ENCODE measurements around the gene DLX5.

The DLX5 gene

DNA sequence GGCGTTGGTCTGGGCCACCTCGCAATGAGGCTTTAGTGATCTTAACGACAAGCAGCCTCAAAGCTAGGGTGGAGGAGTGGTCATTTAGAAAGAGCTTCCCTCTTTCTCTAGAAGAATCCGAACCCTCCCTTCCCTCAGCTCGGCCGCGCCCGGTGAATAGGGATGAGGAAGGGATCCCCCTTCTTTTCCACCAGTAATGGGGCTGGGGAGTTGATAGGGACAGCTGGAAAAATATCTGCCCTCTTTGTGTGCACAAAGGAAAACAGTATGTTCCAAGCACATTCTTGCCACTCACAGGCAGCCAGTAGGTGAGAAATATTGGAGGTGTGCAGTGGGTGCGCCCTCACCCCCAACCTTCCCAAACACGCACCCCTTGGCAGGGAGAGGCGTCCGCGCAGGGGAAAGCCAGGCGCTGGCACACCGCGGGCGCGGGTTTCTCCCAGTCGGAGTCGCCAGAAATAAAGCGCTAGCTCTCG lies 6.5 kb downstream of the DLX5 start:
- no peak for DNase-seq (ENCODE audit: low spot score)

DNA sequence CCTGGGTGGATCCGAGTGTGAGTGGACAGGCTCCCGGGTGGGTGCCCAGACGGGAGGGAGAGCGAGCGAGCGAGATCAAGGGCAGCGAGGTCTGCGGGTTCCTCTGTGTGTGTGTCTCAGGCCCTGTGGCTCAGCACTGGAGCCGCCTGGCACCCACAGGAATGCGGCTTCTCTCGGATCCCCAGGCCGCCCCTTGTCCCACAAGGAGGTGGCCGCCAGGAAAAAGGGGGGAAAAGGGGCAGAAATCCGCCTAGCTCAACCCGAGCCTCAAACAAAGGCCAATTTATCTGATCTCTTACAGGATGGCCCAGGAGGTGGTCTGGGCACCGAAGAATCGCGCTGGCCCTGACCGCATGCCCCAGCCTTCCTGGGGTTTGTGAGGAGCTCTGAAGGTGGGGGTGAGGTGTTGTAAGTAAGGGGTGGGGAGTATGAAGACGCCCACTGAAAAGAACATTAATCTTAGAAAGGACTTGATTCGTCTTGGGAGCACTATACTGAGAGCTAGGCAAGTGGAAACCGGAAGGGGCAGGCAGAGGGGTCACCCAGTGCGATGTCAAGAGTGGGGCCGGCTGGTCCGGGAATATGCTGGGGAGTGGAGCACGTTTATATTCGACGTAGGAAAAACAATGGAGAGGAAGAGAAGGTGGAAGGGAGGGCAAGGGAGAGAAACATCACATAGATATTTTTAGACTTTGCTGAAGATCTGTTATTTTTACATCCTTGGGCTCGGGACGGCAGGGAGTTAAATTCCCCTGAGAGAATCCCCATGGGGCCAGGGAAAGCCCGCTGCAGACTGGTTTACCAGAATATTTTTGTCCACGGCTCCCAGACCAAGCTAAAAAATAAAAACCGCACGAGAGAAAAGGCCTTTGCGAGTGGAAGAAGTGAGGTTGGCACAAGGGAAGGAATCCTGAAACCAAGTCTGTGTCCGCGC lies 7.2 kb downstream of the DLX5 start:
- no peak for DNase-seq (ENCODE audit: low spot score)

DNA sequence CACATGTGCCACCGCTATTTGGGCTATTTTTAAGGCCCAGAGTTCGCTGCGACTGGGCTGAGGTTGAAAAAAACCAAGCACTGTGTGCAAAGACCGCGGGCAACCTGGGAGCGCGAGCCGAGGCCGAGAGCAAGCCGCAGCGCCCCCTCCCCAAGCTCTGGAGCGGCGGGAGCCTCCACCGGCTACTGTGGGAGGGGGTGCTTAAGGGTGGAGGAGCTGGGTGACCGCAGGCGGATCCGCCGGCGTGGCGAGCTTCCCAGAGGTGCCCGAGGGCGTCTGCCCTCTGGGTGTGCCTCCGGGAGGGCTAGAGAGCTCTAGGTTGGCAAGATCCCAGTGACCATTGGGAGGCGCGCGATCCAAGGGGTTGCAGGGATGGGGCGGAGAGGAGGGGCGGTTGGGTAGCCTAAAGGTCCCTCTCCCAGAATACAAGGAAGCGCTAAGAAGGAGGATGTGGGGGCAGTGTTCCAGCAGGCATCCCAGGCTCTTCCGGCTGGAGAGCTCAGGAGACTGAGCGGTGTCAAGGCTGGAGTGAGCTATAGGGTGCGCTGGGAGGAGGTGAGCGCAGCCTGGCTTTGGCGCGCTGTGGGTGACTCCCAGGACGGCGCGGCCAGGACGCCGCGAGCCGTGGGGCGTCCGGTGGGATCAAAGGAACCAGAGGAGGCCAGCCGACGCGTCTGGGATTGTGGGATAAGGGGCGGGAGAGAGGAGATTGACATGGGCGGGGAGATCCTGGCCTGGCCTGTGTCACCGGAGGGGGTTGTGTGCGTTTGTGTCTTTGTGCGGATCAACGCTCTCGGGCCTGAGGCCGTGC lies 8.0 kb downstream of the DLX5 start:
- DNase-seq (ENCODE audit: low spot score): no peak

DNA sequence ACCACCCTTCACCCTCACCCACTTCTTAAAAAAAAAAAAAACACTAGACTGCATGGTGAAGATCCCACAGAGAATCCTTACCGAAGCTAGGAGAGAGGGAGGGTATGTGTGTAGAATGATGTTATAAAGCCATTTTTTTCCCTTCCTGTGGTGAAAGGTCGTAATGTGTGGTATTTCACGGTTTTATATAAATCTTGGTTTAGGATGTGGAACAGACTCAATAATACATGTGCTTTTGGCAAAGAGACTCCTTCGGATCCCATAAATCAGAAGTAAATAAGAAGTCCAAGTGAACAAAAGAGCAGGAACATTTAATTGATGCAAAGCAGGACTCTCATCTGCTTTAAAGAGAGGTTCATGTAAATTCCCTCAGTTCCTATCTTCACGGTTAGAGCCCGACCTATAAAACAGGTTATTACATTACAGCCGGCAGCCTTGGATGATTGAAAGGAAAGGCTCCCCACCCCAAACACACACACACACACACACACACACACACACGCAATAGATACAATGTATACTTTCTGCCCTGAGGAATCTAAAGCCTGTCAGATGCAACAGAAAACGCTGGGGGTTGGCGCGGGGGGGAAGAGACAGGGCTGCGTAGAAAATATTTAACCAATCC lies 8.8 kb downstream of the DLX5 start:
- no peak for DNase-seq (ENCODE audit: low spot score)

DNA sequence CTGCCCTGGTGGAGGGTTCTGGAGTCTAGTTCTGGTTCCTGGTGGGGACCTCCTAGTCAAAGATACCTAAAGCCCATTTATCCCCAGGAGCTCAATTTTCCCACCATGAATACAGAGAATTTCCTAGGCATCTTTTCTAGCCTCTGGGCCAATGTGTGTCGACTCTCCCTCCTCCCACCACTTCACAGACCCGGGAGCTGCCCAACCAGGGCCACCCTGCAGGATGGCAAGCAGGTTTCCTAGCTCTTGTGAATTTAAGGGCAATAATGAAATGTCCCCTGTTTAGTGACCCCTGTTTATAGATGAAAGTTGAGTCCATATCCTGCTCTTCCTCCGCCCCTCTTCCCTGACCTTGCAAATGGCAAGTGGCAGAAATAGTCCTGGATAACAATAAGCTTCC lies 9.4 kb downstream of the DLX5 start:
- DNase-seq (ENCODE audit: low spot score): no peak

DNA sequence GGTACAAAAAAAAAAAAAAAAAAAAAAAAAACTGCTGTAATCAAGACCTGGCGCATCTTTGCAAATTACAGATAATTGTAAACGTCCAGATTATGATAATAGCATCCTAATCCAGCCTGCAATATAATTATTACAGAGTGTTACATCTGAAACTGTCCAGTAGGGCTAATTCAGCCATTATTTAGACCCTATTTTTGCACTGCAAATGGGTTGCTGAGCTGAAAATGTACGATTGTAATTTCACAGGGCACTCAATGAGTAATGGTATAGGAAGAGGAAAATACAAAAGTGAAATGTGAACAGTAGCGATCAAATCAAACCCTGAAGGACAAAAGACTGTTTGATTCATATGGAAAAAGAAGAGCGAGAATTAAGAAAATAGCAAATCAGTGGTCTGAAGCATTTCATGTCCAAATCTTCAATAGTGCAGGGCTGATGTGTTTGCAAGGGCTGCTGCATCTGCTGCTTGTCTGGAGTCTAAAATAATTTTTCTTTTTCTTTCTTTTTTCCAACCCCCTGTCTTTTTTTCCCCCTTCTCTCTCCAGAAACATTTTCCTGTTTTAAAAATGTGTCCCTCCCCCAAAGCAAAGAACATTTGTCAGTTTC lies 10.4 kb downstream of the DLX5 start:
- DNase-seq (ENCODE audit: low spot score): no peak

DNA sequence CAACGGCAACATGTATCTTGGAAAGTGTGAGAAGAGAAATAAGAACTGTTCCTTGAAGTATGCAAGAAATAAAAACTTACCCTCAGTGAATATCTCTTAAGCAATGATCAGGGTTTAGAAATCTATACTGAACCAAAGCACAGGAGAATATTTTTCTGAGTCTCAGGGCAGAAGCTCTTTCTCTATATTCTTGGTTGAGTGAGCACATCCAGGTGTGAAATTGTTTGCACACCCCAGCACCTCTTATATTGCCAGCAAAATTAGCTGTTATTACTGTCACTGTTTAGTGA lies 10.8 kb downstream of the DLX5 start:
- DNase-seq (ENCODE audit: low spot score): no peak

DNA sequence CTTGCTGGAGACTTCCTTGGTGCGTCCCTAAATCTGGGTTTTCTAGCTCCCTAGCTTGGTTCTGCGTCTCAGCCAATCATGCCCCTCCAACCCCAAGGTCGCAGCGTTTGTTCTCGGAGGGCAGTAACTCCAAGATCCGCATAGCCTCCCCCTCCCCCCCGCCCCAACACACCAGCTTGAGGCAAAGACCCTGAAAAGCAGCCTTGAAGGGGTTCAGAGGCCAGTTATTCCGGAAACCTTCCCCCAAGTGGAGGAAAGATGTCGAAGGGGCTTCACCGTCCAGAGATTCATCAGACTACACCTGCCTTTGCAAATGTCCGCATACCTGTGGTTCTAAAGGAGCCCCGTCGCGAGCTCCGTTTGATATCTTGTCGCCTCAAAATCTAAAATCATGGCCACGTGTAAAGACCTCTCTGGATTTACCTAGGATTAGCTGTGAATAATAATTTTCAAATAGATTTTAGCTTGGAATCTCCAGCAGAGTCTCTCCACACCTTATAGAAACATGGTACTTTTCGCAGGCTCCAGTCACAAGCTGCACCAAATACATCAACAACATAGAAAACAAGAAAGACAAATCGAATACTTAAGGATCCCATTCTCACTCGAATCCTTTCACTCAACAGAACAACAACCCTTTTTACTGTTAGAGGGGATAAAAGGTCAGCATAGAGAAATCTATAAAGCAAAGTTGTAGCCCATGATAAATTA lies 11.3 kb downstream of the DLX5 start:
- no peak for DNase-seq (ENCODE audit: low spot score)

DNA sequence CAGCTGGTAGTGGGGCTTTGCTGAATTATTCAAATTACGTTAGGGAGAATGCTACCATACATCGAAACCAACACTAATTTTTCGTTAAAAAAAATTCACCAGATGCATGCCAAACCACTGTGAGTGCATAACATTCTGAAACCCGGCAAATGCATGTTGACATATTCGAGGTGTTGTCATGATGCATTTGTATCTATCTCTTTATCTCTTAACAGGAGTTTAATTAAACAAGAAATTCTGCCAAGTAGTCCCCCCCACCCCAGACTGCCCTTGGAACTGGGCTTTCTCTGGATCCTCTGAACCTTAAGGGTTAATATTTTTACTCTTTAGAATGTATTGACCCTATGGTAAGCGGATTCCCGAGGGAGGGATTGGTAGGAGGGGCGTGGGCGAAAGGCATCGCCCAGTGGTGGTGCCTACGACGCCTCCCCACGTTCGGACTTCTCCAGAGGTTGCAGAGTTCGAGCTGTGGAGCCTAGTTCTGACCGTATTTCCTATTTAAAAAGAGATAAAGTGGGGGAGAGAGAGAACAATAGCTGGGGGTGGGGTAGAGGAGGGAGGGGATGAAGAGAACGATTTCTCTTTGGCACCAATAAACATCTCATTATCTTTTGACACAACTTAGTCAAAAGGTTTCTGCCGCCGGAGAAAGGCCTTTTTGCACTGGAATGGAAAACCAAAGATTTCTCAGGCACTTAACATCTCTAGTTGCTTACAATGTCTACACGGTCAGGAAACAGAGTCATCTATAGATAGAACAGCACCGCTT lies 12.1 kb downstream of the DLX5 start:
- DNase-seq (ENCODE audit: low spot score): no peak

DNA sequence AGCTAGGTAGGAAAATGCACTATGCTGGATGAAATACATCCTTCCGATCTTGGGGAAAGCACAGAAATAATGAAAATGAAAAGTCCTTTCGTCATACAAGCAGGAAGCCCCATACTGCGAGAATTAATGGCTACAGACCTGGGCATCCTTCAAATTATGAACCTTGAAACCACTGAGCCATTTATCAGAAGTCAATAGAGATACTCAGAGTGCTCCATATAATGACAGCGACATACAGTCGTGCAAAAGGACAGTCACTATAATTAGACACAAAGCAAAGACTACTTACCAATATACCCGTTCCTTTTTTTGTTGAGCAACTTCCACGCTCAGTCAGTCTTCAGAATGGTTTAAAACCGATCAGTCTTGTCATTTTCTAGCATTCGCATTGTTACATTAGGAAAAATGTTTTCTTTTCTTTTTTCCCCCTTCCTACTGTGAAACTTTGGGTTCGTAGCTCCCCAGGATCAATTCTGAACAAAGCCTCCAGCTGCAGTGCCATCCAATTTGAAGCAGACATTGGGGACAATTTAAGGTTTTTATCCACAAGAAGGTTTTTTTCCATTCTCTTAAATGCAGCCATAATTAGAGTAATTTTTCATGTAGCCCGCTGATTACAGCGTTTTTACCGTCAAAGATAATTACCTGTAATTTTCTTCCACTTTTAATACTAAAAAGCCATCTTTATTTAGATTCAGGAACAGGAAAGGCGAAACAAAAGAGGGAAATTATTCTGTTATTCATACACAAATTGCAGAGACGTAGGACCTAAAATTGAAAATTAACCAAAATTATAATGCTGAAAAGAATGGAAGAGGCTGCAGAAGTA lies 12.9 kb downstream of the DLX5 start:
- DNase-seq (ENCODE audit: low spot score): no peak

DNA sequence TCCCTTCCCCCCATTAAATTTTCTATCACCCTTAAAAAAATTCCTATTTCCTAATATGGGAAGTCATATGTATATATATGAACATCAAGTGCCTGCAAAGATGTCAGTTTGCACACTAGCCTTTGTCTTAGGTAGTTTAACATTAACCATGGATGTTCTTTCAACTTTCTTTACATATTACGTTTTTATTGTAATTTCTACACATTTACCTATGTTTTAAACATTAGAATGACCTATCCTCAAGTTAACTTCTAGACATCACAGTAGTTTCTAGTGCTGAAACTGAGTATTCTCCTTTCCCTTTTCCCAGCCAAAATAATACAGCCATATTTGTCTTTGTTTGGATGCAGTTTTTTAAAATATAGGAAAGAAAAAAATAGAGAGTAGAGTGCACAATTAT lies 13.5 kb downstream of the DLX5 start:
- no peak for DNase-seq (ENCODE audit: low spot score)

DNA sequence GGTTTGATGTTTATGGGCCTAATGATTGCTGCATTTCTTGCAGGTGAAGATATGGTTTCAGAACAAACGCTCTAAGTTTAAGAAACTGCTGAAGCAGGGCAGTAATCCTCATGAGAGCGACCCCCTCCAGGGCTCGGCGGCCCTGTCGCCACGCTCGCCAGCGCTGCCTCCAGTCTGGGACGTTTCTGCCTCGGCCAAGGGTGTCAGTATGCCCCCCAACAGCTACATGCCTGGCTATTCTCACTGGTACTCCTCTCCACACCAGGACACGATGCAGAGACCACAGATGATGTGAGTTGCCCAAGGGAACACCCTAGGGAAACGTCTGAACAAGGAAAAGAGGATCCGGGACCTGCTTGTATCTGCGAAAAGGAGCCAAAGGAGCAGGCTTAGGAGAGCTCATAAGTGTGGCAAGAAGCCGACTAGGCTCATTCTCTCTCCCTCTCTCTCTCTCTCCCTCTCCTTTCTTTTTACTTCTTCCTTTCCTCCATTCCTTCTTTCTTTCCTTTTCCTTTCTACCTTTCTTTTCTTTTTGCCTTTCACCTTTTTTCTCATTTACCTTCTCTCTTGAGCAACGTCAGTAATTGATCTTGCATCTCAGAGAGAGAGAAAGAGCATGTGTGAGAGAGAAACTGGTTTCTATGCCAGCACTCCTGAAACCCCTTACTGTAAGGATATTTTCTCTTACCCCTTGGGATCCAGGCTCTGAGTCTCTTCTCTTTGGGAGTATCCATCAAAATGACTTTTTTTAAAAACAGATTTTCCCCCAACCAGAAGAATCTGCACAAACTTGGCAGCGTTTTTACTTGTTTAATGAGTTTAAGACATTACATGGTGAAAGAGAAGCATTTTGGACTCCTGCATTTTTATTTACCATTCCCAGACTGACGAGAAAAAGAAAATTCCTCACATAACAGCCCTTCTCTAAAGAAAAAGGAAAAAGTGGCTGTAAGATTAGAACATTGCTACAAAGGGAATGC lies 14.6 kb downstream of the DLX5 start:
- no peak for DNase-seq (ENCODE audit: low spot score)

DNA sequence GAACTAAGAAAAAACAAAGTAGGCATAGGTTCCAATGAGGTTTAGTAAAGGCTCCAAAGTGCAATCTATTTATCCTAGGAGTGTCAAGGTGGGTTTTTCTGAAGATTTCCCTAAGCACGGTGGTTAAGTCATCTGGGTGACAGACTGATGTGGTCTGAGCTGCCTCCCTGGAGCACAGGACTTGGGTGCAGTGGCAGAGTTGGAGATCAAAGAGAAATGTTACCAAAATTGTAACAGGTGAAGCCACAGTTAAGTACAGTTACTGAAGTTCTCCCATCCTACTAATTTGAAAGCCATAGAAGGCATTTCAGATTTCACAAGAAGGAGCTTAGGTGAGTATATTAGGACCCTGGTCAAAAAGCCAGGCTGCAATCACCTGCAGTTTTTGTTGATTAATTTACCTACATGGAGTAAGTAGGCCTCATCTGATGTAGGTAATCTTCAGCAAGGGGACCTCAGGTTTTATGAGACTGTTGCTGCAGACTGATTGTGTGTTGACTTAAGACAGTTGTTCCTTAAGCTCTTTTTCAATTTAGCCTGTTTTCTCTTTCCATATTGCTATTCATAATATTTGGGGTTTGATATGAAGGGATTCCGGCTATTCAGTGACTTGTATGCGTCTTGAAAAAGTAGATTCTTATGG lies 16.2 kb downstream of the DLX5 start:
- DNase-seq (ENCODE audit: low spot score): no peak

DNA sequence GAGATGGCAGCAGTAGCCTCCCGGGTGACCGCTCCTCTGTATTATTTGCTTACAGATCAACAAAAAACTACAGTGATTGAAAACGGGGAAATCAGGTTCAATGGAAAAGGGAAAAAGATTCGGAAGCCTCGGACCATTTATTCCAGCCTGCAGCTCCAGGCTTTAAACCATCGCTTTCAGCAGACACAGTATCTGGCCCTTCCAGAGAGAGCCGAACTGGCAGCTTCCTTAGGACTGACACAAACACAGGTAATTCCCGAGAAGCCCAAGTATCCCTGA lies 17.1 kb downstream of the DLX5 start:
- DNase-seq (ENCODE audit: low spot score): no peak

DNA sequence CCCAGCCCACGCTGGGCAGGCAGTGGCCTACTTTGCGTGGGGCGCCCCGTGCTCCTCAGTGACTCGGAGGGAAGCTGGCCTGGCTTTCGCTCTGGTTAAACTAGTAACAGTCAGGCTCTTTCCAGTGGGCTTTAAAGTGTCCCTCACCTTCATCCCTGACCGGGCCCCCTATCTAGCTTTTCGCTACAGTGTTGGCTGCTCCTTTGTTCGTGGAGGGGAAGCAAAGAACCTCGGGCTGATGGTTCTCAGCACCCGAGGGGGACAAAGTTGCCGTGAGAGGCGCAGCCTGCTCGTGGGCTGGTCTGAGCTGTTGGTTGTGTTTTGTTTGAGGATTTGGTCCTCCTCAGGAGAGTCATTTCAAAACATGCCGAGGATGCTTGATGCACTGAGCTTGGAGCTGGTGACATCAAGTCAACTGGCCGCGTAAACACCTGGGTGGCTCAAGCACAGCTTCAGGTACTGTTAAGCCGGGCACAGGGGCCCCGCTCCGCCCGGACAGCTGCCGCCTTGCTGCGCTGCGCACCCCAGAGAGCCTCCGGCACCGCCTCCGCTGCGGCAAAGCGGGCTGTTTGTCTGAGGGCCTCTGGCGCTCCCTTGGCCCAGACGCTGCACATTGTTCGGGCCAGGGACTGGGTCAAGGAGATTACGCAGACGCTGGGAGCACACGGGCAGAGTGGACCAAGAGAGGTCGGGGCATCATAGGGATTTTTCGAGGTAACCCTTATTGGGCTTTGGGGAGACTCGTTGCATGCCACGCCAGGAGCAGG lies 17.6 kb downstream of the DLX5 start:
- no peak for DNase-seq (ENCODE audit: low spot score)

DNA sequence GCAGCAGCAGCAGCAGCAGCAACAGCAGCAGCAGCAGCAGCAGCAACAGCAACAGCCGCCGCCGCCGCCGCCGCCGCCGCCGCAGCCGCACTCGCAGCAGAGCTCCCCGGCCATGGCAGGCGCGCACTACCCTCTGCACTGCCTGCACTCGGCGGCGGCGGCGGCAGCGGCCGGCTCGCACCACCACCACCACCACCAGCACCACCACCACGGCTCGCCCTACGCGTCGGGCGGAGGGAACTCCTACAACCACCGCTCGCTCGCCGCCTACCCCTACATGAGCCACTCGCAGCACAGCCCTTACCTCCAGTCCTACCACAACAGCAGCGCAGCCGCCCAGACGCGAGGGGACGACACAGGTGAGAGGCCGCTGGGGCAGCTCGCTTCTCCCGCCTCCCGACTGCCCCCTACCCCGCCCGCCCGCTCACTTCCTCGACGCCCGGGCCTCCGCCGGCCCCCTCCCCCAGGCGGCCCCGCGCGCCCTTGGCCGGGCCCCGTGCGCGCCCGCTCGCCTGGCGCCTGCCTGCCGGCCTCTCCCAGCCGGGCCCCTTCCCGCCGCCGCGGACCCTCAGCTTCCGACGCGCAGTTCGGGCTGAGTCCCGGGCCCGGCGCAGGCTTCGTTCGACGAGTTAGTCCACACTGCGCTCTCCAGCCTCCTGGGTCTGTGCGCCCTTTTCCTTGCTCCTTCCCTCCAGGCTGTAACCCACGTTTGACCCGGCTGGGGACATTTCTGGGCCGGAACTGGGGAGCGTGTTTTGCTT lies 18.4 kb downstream of the DLX5 start:
- DNase-seq (ENCODE audit: low spot score): peak; percentile 42
